ENCODE measurements around the gene IER5.

DNA sequence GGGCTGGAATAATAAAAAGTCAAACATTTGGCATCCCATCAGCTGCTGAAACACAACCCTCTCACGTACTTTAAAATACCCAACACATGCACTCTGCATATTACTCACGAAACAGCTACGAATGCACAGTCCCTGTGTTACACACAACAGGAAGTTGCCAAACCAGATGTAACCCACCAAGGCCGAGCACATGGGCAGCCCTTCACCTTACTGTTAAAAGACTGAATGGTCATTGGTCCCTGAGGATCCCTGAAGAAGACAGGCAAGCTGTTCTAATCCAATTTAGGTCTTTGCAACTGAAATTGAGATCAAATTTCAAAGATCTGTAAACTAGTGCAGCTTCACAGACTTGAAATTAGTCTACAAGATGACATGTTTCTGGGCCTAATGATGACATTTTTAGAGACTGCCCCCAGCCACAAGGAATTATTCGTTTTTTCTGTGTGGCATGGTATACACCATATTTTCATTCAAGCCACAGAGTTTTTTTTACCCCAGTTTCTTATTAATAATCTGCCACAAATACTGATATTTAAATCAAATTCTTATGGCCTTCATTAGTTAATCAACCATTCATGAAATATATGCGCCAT is 25.6 kb upstream of the IER5 start:
- TF ChIP-seq MXD4 (CRISPR knock-in tag; IDR thresholded peaks at IDR 0.05; ENCODE audit: borderline replicate concordance) (no peak), ETV6 (CRISPR knock-in tag; IDR thresholded peaks at IDR 0.05) (no peak), SP1 (CRISPR knock-in tag; conservative IDR thresholded peaks at IDR 0.05) (no peak), RELA (CRISPR knock-in tag; IDR thresholded peaks at IDR 0.05; ENCODE audit: borderline replicate concordance) (no peak), GRHL2 (CRISPR knock-in tag; IDR thresholded peaks at IDR 0.05; ENCODE audit: insufficient replicate concordance, severe bottlenecking) (no peak), ZNF263 (CRISPR knock-in tag; IDR thresholded peaks at IDR 0.05; ENCODE audit: low read depth) (no peak), TP53 (CRISPR knock-in tag; IDR thresholded peaks at IDR 0.05) (no peak)
- TF ChIP-seq, protein P1, sequence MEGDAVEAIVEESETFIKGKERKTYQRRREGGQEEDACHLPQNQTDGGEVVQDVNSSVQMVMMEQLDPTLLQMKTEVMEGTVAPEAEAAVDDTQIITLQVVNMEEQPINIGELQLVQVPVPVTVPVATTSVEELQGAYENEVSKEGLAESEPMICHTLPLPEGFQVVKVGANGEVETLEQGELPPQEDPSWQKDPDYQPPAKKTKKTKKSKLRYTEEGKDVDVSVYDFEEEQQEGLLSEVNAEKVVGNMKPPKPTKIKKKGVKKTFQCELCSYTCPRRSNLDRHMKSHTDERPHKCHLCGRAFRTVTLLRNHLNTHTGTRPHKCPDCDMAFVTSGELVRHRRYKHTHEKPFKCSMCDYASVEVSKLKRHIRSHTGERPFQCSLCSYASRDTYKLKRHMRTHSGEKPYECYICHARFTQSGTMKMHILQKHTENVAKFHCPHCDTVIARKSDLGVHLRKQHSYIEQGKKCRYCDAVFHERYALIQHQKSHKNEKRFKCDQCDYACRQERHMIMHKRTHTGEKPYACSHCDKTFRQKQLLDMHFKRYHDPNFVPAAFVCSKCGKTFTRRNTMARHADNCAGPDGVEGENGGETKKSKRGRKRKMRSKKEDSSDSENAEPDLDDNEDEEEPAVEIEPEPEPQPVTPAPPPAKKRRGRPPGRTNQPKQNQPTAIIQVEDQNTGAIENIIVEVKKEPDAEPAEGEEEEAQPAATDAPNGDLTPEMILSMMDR (IDR thresholded peaks at IDR 0.05), result no peak
- TF ChIP-seq, protein P2, sequence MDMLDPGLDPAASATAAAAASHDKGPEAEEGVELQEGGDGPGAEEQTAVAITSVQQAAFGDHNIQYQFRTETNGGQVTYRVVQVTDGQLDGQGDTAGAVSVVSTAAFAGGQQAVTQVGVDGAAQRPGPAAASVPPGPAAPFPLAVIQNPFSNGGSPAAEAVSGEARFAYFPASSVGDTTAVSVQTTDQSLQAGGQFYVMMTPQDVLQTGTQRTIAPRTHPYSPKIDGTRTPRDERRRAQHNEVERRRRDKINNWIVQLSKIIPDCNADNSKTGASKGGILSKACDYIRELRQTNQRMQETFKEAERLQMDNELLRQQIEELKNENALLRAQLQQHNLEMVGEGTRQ (CRISPR knock-in tag; IDR thresholded peaks at IDR 0.05), result no peak
- TF ChIP-seq, protein P3, sequence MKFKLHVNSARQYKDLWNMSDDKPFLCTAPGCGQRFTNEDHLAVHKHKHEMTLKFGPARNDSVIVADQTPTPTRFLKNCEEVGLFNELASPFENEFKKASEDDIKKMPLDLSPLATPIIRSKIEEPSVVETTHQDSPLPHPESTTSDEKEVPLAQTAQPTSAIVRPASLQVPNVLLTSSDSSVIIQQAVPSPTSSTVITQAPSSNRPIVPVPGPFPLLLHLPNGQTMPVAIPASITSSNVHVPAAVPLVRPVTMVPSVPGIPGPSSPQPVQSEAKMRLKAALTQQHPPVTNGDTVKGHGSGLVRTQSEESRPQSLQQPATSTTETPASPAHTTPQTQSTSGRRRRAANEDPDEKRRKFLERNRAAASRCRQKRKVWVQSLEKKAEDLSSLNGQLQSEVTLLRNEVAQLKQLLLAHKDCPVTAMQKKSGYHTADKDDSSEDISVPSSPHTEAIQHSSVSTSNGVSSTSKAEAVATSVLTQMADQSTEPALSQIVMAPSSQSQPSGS (CRISPR knock-in tag; IDR thresholded peaks at IDR 0.05; ENCODE audit: borderline replicate concordance, low read depth), result no peak
- TF ChIP-seq, protein P4, sequence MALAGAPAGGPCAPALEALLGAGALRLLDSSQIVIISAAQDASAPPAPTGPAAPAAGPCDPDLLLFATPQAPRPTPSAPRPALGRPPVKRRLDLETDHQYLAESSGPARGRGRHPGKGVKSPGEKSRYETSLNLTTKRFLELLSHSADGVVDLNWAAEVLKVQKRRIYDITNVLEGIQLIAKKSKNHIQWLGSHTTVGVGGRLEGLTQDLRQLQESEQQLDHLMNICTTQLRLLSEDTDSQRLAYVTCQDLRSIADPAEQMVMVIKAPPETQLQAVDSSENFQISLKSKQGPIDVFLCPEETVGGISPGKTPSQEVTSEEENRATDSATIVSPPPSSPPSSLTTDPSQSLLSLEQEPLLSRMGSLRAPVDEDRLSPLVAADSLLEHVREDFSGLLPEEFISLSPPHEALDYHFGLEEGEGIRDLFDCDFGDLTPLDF (CRISPR knock-in tag; IDR thresholded peaks at IDR 0.05), result no peak
- TF ChIP-seq, protein P5, sequence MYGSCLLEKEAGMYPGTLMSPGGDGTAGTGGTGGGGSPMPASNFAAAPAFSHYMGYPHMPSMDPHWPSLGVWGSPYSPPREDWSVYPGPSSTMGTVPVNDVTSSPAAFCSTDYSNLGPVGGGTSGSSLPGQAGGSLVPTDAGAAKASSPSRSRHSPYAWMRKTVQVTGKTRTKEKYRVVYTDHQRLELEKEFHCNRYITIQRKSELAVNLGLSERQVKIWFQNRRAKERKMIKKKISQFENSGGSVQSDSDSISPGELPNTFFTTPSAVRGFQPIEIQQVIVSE (CRISPR knock-in tag; IDR thresholded peaks at IDR 0.05; ENCODE audit: borderline replicate concordance), result no peak
- TF ChIP-seq, protein P6, sequence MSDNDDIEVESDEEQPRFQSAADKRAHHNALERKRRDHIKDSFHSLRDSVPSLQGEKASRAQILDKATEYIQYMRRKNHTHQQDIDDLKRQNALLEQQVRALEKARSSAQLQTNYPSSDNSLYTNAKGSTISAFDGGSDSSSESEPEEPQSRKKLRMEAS (CRISPR knock-in tag; IDR thresholded peaks at IDR 0.05), result no peak
